ENCODE results near the gene TCEAL1. TPM values are rescaled to one million over a fixed set of nuclear protein-coding genes. Genes with fewer than 3 reads are reported as not detected.
"Not testable (repeated sequence)": the region's sequence is repeated elsewhere in the genome, so short reads cannot be mapped to it uniquely, and the experiment has no call there.

TCEAL1 gene, protein sequence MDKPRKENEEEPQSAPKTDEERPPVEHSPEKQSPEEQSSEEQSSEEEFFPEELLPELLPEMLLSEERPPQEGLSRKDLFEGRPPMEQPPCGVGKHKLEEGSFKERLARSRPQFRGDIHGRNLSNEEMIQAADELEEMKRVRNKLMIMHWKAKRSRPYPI
- polyA plus RNA-seq (ENCODE audit: insufficient read length in 4 of 4), result 10 to 100 TPM; 31.5 to 33.0 (median 31.9) TPM

DNA sequence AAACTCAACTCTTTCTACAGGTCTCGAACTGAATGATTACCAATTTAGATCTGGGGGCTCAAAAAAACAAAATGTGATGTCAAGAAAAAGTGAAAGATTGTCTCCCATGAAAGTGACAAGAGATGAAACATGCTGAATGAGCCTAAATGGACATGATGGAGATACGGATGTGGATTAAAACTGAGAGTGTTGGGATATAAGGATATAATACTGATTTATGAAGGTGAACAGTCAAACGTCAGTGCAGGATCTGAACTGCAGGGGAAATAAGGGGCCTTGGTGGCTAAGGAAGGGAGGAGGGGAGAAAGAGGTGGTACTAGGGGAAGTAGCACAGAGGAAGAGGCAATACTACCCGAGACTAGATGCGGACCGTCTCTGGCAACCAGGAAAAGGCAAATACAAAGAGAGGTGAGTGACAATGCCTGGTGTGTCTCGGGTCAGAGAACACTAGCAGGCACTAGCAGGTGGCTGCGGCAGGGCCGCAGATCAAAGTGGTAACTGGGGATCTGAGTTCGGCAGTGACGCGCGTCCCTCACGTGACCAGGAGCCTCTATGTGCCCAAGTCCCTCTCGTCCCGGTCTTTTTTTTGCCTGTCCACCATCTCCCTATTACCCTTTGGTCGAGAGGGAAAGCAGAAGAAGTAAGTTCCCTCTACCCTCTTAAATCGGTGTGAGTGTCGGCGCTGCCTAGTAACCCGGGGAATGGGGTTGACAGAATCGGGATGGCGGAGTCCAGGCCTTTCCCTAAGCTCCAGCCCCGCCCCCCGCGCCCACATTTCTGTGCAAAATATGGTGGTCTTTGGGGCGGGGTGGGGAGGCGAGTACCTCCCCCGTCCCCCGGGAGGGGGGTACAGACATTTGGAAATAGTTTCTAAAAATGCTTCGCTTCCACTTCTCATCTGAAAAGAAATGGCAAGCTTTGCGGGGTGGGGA, at the start of gene TCEAL1:
TSS of gene TCEAL1 (plus strand) at position 590 of the 932 bp plus-strand sequence. CDS start 942 bp downstream, outside the sequence.
- DNase-seq (ENCODE audit: low read depth in 4 of 4, low spot score in 3 of 4), result peak in 1 of 4 donors; percentile 44

DNA sequence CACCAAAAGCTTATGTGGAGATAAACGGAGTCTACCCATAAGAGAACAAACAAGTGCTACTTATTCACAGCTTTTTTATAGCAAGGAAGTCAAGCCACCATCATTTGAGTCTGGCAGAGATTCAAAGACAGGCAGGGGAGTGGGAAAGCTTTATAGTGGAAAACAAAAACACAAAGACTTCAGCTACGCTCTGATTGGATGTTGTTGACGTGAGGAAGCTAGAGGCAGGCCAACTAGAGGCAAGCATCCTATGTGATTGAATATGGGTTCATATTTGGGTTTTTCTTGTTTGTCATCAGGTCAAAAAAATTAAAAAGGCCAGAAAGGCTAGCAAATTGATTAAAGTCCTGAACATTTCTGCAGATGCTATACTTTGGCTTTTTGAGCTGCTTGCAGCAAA, 44.2 kb upstream of the TCEAL1 start:
- peak in 1 of 4 donors; percentile 1 for DNase-seq (ENCODE audit: low read depth in 4 of 4, low spot score in 3 of 4)

DNA sequence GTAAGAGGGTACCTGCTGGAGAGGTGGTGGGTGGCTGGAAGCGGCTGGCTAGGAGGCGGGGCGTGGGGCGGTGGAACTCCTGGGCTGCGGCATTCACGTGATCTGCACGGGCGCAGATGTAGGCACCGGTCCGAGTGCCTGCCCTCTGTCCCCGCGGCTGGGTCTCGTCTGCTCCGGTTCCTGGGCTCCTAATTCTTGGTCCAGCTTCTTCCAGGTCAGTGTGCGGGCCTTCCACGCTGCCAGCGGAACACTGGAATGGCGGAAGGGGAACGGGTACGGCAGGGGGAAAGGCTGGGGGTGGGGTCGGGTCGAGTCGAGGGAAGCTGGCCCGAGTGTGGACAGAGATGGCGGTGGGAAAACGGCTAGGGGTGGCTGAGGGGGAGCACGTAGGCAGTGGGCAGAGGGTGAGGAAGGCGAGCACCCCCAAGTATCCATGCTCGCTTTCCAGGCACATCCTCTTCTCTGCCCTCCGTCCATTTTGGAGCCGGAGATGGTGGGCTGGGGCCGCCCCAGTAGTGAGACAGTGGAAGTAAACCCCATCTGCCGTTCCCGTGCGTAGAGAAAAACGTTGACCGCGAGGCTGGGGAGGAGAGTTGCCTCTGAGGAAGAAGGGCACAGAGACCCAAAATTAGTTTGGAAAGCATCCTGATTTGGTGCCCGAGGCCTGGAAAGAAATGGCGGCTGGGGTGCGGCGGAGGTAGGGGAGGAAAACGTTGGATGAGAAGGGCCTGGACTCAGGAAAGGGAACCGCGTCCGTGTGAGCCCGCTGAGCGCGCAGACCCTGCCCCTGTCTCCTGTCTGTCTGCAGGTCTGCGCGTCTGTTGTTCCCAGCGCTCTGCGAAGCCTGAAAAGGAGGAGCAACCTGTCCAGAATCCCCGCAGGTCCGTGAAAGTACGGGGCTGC, 43.1 kb upstream of the TCEAL1 start, which contains the start of gene TCEAL4:
TSS of gene TCEAL4 (plus strand) at position 105 of the 903 bp plus-strand sequence. CDS start 1,161 bp downstream, outside the sequence.
- DNase-seq (ENCODE audit: low read depth in 4 of 4, low spot score in 3 of 4), result peak in 1 of 4 donors; percentile 28

DNA sequence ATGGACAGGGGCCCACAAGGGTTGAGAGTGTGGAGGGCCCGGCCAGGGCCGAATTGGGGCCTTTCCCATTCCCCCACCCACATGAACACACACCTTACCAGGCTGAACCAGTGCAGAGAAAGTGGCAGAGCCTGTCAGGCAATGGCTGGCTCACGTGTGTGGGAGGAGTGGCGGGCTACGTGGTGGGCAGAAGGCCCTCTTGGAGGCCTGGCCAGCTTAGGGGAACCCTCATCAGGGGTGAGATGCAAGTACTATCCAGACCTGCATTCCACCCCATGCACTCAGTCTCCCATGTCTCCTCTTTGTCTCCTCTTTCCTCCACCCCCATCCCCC, 42.5 kb upstream of the TCEAL1 start:
- DNase-seq (ENCODE audit: low read depth in 4 of 4, low spot score in 3 of 4), result no peak

DNA sequence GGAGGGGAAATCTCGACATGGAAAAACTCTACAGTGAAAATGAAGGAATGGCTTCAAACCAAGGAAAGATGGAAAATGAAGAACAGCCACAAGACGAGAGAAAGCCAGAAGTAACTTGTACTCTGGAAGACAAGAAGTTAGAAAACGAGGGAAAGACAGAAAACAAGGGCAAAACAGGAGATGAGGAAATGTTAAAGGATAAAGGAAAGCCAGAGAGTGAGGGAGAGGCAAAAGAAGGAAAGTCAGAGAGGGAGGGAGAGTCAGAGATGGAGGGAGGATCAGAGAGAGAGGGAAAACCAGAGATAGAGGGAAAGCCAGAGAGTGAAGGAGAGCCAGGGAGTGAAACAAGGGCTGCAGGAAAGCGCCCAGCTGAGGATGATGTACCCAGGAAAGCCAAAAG, 42.1 kb upstream of the TCEAL1 start:
- no peak for DNase-seq (ENCODE audit: low read depth in 4 of 4, low spot score in 3 of 4)

DNA sequence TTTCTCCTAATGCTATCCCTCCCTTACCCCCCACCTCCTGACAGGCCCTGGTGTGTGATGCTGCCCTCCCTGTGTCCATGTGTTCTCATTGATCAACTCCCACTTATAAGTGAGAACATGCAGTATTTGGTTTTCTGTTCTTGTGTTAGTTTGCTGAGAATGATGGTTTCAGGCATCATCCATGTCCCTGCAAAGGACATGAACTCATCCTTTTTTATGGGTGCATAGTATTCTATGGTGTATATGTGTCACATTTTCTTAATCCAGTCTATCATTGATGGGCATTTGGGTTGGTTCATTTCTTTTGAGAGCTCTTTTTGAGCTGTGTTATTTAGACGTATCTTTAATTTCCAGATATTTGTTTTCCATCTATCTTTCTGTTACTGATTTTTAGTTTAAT, 36.5 kb upstream of the TCEAL1 start:
- not testable (repeated sequence) for DNase-seq (ENCODE audit: low read depth in 4 of 4, low spot score in 3 of 4)

DNA sequence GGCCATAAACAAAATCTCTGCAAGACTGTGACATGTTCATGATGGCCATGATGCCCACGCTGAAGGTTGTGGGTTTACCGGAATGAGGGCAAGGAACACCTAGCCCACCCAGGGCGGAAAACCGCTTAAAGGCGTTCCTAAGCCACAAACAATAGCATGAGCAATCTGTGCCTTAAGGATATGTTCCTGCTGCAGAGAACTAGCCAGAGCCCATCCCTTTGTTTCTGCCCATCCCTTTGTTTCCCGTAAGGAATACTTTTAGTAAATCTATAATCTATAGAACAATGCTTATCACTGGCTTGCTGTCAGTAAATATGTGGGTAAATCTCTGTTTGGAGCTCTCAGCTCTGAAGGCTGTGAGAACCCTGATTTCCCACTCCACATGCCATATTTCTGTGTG, 33.6 kb upstream of the TCEAL1 start:
- DNase-seq (ENCODE audit: low read depth in 4 of 4, low spot score in 3 of 4), result not testable (repeated sequence)

DNA sequence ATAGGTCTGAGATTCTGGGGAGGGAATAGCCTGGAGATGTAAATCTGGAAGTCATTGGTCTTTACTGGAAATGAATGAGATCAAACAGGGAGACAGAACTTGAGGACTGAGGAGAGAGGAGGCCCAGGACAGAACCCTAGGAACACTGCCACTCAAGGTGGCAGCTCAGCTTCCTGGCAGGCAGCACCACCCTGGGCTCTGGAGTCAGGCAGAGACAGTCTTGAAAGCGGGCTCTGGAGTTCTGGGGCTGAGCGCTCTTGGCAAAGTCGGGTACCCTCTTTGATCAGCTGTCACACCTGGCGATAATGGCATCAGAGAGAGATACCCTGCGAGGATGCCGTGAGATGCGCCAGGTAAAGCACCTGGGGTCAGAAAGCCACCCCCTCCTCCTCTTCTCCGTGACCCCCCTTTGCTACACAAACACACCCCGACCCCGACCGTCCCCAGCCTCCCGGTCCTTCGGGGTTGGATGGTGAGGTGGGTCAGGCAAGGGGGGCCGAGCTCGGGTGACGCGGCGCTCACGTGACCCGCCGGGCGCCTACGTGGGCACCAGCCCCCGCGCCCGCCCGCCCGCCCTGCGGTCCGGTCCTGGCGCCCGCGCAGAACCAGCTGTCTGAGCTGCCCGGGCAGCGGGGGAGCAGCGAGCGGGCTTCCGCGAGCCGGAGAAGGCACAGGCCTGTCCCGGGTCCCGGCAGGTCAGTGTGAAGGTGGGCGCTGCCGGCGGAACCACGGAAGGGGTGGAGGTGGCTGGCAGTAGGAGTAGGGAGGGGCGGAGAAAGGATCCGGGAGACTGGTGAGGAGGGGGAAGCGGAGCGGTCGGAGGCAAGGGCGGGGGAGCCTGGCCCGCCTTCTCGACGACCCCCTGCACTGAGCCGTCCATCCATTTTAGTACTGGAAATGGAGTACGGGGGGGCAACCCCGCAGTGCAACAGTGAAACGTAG, 21.1 kb upstream of the TCEAL1 start, which contains the start of gene TCEAL3:
TSS of gene TCEAL3 (plus strand) at position 600 of the 942 bp plus-strand sequence. CDS start 1,102 bp downstream, outside the sequence.
- peak in 1 of 4 donors; percentile 34 for DNase-seq (ENCODE audit: low read depth in 4 of 4, low spot score in 3 of 4)

DNA sequence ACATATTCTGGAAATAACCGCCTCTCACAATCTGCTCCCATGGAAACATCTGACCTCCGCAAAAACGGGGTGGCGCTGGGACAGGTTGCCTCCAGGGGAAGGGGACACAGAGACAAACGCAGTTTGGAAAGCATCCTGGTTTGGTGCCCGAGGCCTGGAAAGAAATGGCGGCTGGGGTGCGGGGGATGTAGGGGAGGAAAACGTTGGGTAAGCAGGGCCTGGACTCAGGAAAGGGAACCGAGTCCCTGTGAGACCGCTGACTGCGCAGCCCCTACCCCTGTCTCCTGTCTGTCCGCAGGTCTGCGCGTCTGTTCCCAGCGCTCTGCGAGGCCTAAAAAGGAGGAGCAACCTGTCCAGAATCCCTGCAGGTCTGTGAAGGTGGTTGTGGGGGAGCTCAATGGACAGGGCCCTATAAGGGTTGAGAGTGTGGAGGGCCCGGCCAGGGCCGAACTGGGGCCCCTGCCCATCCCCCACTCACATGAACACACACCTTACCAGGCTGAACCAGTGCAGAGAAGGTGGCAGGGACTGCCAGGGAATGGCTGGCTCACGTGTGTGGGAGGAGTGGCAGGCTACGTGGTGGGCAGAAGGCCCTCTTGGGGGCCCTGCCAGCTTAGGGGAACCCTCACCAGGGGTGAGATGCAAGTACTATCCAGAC, 20.3 kb upstream of the TCEAL1 start:
- no peak for DNase-seq (ENCODE audit: low read depth in 4 of 4, low spot score in 3 of 4)

DNA sequence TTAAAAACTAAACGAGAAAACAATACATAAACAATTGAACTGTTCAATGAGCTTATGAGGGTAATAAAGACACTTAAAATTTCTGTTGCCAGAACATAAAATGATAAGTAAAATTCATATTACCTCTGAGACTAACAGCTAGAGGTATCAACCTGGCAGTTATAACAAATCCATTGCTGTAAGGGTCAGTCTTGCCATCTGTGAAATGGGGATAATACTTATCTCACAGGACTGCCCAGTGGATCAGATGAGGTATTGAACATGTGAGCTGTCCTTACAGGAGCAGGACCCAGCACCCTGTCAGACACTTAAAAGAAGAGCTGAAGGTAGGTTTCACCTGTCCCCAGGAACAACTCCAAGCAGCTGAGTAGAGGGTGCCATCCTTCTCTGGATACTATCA, 18.5 kb upstream of the TCEAL1 start:
- no peak for DNase-seq (ENCODE audit: low read depth in 4 of 4, low spot score in 3 of 4)

DNA sequence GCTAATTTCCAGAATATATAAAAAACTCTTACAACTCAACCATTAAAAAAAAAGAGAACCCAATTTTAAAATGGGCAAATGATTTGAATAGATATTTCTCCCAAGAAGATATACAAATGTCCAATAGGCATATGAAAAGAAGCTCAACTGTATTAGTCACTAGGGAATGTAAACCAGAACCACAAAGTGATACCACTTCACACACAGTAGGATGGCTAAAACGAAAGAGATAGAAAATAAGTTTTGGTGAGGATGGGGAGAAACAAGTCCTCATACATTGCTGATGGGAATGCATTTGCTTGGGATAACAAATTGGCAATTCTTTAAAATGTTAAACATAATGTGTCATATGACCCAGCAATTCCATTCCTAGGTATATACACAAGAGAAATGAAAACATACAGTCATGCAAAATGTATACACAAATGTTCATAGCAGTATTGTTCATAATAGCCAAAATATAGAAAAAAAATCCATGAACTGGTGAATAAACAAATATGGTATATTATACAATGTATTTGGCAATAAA, 15.3 kb upstream of the TCEAL1 start:
- no peak for DNase-seq (ENCODE audit: low read depth in 4 of 4, low spot score in 3 of 4)

DNA sequence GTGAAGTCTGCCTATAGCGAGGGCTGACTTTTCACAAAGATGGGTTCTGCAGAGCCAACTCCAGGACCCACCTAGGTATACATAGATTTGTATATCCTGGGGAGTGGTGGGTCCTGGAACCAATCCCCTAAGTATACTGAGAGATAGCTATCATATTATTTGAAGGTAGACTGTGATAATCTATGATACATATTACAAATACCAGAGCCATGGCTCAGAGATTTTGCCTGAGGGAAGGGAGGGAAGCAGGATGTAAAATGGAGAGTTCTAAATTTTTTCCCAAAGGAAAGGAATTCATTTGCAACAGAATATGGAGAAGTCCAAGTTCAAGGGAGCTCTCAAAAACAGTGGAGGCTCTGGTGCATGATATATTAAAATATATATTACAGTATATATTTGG, 13.8 kb upstream of the TCEAL1 start:
- no peak for DNase-seq (ENCODE audit: low read depth in 4 of 4, low spot score in 3 of 4)

DNA sequence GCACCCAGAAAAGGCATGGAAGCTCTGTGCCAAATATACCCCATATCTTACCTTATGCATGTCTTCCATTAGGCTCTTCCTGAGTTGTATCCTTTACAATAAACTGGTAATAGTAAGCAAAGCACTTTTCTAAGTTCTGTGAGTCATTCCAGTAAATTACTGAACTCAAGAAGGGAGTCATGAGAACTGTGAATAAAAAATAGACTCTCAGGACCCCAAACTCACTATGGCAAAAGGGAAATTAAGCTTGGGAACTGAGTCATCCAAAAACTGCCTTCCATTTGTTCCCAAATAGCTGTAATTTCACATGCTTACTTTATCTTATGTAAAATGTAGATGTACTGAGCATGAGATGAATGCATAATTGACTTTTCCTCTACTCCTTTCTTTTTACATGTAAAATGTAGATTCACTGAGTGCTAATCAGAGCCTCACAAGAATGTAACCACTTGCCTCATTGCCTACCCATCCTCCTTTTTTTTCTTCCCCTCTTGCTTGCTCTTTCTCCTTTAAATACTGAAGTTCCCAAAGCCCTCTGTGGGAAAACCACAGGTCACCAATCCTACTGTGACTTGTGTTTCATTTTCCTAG, 12.9 kb upstream of the TCEAL1 start:
- DNase-seq (ENCODE audit: low read depth in 4 of 4, low spot score in 3 of 4), result no peak

DNA sequence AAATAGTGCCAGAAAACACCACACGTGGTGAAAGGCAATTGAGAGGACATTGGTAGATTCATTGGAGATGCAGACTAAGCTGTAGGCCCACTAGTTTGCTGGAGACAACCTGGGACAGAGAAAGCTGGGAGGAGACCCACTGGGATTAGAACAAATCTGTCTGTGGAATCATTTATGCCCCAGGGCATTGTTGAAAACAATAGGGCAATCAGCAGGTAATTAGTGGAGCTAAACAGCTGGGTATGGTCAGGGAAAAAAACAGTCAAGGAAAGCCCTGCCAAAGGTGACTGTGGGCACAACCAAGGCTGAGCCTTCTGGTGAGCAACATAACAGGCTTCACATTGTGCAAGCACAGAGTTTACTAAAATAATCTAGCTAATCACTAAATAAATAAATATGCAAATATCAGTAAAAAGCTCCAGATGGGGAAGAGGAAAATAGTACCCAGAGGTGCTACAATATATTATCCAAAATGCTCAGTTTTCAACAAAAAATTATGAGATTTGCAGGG, 12.0 kb upstream of the TCEAL1 start:
- DNase-seq (ENCODE audit: low read depth in 4 of 4, low spot score in 3 of 4), result no peak

DNA sequence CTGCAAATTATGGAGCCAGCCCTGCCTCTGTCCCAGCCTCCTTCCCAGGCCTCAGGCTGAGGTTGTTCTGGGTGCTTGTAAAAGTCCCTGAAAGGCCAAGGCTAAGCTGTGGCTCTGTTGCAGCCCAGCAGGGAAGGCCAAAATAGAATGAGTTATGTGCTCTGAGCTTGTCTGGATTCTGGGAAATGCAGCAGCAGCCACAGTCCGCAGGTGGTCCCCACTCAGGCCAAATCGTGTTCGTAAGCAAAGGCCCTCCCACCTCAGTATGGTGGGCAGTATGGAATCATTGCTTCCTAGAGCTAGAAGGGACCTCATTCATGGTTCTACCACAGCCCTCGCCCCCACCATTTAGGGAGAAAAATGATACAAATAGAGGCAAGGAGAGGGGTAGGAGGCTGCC, 4.7 kb upstream of the TCEAL1 start:
- no peak for DNase-seq (ENCODE audit: low read depth in 4 of 4, low spot score in 3 of 4)

DNA sequence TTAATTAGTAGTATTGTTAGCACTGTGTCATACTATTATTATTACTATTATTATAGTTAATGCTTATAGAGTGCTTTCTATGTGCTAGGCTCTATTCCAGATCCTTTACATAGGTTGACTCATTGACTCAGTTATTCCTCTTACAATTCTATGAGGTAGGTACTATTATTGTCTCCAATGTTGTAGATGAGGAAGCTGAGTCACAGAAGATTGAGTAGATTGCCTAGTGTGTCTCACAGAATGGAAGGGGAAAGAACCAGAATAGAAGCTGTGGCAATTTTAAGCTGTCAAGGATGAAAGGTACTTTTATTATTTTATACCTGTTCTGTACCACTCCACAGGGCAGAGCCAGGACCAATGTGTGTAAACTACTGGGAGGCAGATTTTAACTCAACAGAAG, 1.9 kb upstream of the TCEAL1 start:
- DNase-seq (ENCODE audit: low read depth in 4 of 4, low spot score in 3 of 4), result no peak

DNA sequence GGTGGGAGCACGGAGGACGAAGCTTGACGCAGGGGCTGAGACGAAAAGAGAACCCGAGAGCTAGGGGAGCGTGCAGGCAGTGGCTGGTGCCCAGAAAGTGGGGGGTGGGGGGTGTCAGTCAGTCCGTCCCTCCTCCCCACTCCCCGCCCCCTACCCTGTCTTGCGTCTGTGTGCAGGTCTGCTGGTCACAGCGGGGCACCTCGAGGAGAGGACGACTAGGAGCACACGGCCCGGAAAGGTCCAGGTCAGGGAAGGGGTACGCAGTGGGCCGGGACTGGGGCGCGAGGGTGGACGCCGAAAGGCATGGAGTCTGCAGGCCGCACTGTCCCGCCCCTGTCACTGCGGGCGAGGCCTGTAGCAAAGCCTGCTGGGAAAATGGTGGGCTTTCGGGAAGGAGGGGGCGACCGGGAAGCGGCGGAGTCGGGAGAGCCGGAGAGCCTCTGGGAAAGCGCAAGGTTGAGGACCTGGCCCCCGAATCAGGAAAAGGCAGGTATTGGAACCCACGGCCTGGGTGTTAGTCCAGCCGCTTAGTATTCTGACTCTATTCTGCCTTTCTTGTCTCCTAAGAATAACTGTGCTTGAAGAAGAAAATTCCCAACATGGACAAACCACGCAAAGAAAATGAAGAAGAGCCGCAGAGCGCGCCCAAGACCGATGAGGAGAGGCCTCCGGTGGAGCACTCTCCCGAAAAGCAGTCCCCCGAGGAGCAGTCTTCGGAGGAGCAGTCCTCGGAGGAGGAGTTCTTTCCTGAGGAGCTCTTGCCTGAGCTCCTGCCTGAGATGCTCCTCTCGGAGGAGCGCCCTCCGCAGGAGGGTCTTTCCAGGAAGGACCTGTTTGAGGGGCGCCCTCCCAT, 769 bp downstream of the TCEAL1 start:
- DNase-seq (ENCODE audit: low read depth in 4 of 4, low spot score in 3 of 4), result peak in 2 of 4 donors; percentile 45 to 67

Measured in right renal pelvis (tissue), 4 donors.